Stomach smooth muscle (tissue), 2 donors: ENCODE measurements around the gene PROZ.
A peak's percentile ranks its signal among the peaks of the same experiment; 100 is the strongest.

Experiments
- H3K27ac ChIP-seq: one replicate; pipeline ENCODE4 v1.7.0; 2013; ENCODE audit warnings: mild to moderate bottlenecking, low read length, inconsistent platforms
- H3K27me3 ChIP-seq, 2 donors: one replicate each; pipeline ENCODE4 v1.7.0; 2013; ENCODE audit warnings: low read length in 2 of 2; ENCODE audit not compliant: insufficient read depth in 2 of 2, control insufficient read depth in 1 of 2
- H3K36me3 ChIP-seq, 2 donors: one replicate each; pipeline ENCODE4 v1.7.0; 2013; ENCODE audit warnings: low read length in 2 of 2; ENCODE audit not compliant: control insufficient read depth in 2 of 2, insufficient read depth in 2 of 2
- H3K4me1 ChIP-seq: one replicate; pipeline ENCODE4 v1.7.0; 2013; ENCODE audit warnings: low read length; ENCODE audit not compliant: control insufficient read depth, insufficient read depth
- H3K4me3 ChIP-seq, 2 donors: one replicate each; pipeline ENCODE4 v1.7.0; 2013; ENCODE audit warnings: low read length in 2 of 2
- H3K9ac ChIP-seq, 2 donors: one replicate each; pipeline ENCODE4 v1.7.0; 2013; ENCODE audit warnings: low read length in 2 of 2, mild to moderate bottlenecking in 1 of 2
- H3K9me3 ChIP-seq, 2 donors: one replicate each; pipeline ENCODE4 v1.7.0; 2013; ENCODE audit warnings: low read length in 2 of 2; ENCODE audit not compliant: control insufficient read depth in 2 of 2
- donor health status: healthy.
- donor health status: Pancreatic carcinoma.

Gene PROZ

GRCh38 chr13:113209336-113209758, 50.9 kb downstream of the PROZ start, which contains the start of gene CUL4A:
CUL4A (plus strand) TSS chr13:113209613; CDS start chr13:113209628, 15 bp downstream.
- H3K27me3 ChIP-seq, result no peaks in the 10 kb centered on the region
- peaks cover 38% of the 10 kb centered on the region for H3K4me1 ChIP-seq
- H3K9me3 ChIP-seq, result no peaks in the 10 kb centered on the region
- peak within 1 kb of the TSS; percentile 94 for H3K27ac ChIP-seq
- H3K4me3 ChIP-seq, result peak within 1 kb of the TSS; percentile 96
- peak within 1 kb of the TSS; percentile 88 to 90 for H3K9ac ChIP-seq
- H3K36me3 ChIP-seq, result peaks cover 3 to 6% of the 10 kb centered on the region in 2 donors

DNA sequence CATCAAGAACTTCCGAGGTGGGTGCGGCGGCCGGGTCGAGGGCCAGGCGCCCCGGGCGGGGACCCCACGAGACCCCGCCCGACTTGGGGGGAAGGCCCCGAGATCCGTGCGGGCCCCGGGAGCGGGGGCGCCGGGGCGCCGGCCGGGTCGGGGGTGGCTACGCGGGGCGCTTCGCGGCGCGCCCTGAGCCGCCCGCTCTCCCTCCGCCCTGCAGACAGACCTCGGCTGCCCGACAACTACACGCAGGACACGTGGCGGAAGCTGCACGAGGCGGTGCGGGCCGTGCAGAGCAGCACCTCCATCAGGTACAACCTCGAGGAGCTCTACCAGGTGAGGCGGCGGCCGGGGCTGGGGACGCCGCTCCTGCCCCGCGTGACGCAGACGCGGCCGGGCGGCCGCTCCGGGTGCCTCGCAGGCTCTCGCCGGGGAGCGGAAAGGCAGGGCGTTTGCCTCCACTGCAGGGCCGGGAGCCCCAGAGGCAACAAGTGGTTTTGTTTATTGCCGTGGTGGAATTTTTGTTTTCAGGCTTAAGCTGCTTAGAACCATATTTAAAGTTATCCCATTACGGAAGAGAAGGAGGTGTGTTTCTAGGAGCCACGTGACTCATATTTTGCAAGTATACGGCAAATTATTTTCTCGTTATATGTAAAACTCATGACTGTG, 51.4 kb downstream of the PROZ start:
- Histone ChIP-seq H3K9me3 (no peaks in the 10 kb centered on the region), H3K36me3 (peaks cover 0 to 6% of the 10 kb centered on the region in 2 donors), H3K9ac (peak overlapping the region; percentile 48 to 67), H3K4me1 (peaks cover 37% of the 10 kb centered on the region), H3K27me3 (no peaks in the 10 kb centered on the region), H3K27ac (peak overlapping the region; percentile 7), H3K4me3 (peak overlapping the region; percentile 70 to 78)

- Histone ChIP-seq H3K36me3 (peaks cover 0 to 4% of the 10 kb centered on the region in 2 donors), H3K4me3 (no peak overlapping the region), H3K9ac (no peak overlapping the region), H3K9me3 (no peaks in the 10 kb centered on the region), H3K4me1 (peaks cover 38% of the 10 kb centered on the region), H3K27me3 (no peaks in the 10 kb centered on the region), H3K27ac (no peak overlapping the region)
Observed at GRCh38 chr13:113210833-113211232, 52.4 kb downstream of the PROZ start.

GRCh38 chr13:113211774-113212173, 53.3 kb downstream of the PROZ start:
- Histone ChIP-seq H3K27me3 (no peaks in the 10 kb centered on the region), H3K4me1 (peaks cover 38% of the 10 kb centered on the region), H3K9ac (no peak overlapping the region), H3K36me3 (peaks cover 0 to 3% of the 10 kb centered on the region in 2 donors), H3K4me3 (no peak overlapping the region), H3K9me3 (no peaks in the 10 kb centered on the region), H3K27ac (no peak overlapping the region)

DNA sequence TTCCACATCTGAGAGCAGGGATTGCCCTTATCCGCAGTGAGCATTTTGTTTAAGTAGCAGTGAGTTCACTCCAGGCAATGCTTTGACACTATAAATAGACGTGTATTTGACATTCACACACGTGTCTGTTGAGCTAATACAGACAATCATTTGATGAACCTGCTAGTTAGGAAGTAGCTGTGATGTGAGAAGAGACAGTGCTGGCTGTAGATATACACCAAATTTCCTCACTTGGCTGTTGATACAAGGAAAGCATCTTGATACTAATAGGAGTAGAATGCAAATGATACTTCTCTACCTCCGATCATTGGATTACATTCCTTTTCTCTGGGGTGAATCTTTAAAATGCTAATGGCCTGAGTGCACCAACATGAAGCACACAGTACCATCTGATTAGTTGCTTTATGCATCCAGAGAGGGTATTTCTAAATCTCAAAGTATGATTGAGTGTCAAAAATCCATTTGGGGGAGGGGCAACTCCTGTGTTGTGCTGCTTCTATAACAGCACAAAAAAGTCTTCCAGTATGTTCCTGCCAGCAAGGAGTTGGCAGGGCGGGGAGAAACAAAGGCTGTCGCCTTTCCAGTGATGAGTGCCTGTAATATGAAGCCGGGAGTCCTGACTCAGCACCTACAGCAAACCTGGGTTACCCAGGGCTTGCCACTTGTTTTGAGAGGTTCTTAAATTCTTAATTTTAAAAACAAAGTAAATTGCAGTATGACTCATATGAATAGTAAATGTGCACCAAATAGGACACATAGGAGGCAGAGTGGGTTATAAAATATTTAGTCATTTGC, 58.0 kb downstream of the PROZ start:
- Histone ChIP-seq H3K27me3 (no peaks in the 10 kb centered on the region), H3K4me1 (peaks cover 33% of the 10 kb centered on the region), H3K9ac (no peak overlapping the region), H3K4me3 (peak overlapping the region; percentile 1 to 44), H3K27ac (peak overlapping the region; percentile 13), H3K36me3 (peaks cover 3 to 19% of the 10 kb centered on the region in 2 donors), H3K9me3 (no peaks in the 10 kb centered on the region)

GRCh38 chr13:113218586-113218985, 60.1 kb downstream of the PROZ start:
- Histone ChIP-seq H3K4me1 (peaks cover 33% of the 10 kb centered on the region), H3K27me3 (no peaks in the 10 kb centered on the region), H3K9ac (no peak overlapping the region), H3K36me3 (peaks cover 4 to 23% of the 10 kb centered on the region in 2 donors), H3K9me3 (no peaks in the 10 kb centered on the region), H3K4me3 (no peak overlapping the region), H3K27ac (no peak overlapping the region)

- Histone ChIP-seq H3K9ac (no peak overlapping the region), H3K4me3 (no peak overlapping the region), H3K4me1 (peaks cover 33% of the 10 kb centered on the region), H3K36me3 (peaks cover 7 to 26% of the 10 kb centered on the region in 2 donors), H3K9me3 (no peaks in the 10 kb centered on the region), H3K27ac (no peak overlapping the region), H3K27me3 (no peaks in the 10 kb centered on the region)
Observed at GRCh38 chr13:113219256-113219940, 61.0 kb downstream of the PROZ start.

DNA sequence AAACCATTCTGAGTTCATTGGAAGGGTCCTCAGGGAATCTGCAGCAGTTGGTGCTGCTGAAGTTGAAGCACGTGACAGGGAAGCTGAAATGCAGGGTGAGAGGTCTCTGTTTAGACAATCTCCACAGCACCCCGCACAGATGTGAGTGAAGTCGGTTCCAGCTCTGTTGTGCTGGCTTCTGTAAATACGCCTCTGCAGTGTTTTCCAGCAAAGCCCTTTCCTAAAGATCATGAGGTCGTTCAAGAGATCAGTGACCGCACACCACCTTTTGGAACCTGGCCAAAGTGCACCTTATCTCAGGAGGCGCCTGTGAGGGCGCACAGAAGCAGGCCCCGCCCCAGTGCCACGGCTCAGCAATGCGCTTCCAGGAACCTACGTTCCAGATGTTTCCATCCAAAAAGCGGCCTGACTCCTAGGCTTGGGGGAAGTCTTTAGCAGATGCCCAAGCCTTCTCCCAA, 61.7 kb downstream of the PROZ start:
- Histone ChIP-seq H3K36me3 (peaks cover 13 to 30% of the 10 kb centered on the region in 2 donors), H3K27ac (no peak overlapping the region), H3K9me3 (no peaks in the 10 kb centered on the region), H3K4me3 (no peak overlapping the region), H3K27me3 (no peaks in the 10 kb centered on the region), H3K9ac (no peak overlapping the region), H3K4me1 (peaks cover 26% of the 10 kb centered on the region)

- H3K4me1 ChIP-seq, result peaks cover 19% of the 10 kb centered on the region
- no peaks in the 10 kb centered on the region for H3K9me3 ChIP-seq
- H3K9ac ChIP-seq, result no peak overlapping the region
- no peak overlapping the region for H3K27ac ChIP-seq
- H3K4me3 ChIP-seq, result no peak overlapping the region
- no peaks in the 10 kb centered on the region for H3K27me3 ChIP-seq
- H3K36me3 ChIP-seq, result peaks cover 17 to 33% of the 10 kb centered on the region in 2 donors
Observed at GRCh38 chr13:113220877-113221276, 62.4 kb downstream of the PROZ start.
